HCT116 (cell line): Measurements from ENCODE around the gene NFASC. TPM values are rescaled to one million over a fixed set of nuclear protein-coding genes. Genes with fewer than 3 reads are reported as not detected.

Experiments used
- ATAC-seq: fragments of 200-7000 bp; cut with Tn5 transposase; 2 replicates; pipeline ENCODE4 v1.9.1; 2020; ENCODE audit warnings: mild to moderate bottlenecking, moderate library complexity
- BruUV-seq: library from RNA; stranded (reverse); fragments of 400-500 nt; replicated peaks from 2 replicates; lab custom pipeline; 2021; lab: Mats Ljungman, UMichigan
- CTCF ChIA-PET: fragments of 300-600 bp; sonication (Branson Sonifier 250); formaldehyde crosslinking; loops from one replicate; lab custom pipeline; 2021; ENCODE audit warnings: antibody characterized with exemption; lab: Charles Lee
- POLR2A ChIA-PET: fragments of 300-600, 350-600 bp; sonication (Branson Sonifier 250); formaldehyde crosslinking; loops from one replicate; lab custom pipeline; 2021; ENCODE audit warnings: antibody characterized with exemption; lab: Charles Lee
- RAD21 ChIA-PET, 2 experiments: fragments of 300-600 bp; sonication (Branson Sonifier 250); formaldehyde crosslinking; loops; one replicate each; lab custom pipeline; 2023; ENCODE audit warnings: low total read pairs in 2 of 2; ENCODE audit not compliant: uncharacterized antibody in 2 of 2, unreplicated experiment in 2 of 2, low non-redundant PET in 1 of 2; lab: Charles Lee
- DNase-seq: peaks from one replicate; pipeline ENCODE4 v3.0.0-alpha.2; 2010; ENCODE audit warnings: low read depth, low spot score
- H2AFZ ChIP-seq: fragments of 200-600 bp; shearing (Covaris generic), sonication (generic); 2 replicates; pipeline ENCODE4 v1.6.1; 2017; ENCODE audit warnings: low read depth, mixed run types, mixed read lengths, antibody characterized with exemption, low read length; ENCODE audit not compliant: poor library complexity, severe bottlenecking
- H3K27ac ChIP-seq: 2 replicates; pipeline ENCODE4 v1.5.1; 2012; ENCODE audit warnings: low read depth, low read length
- H3K27me3 ChIP-seq: fragments of 200-600 bp; sonication (generic); 2 replicates; pipeline ENCODE4 v1.6.1; 2016; ENCODE audit warnings: mixed run types, low read length, mixed read lengths; ENCODE audit not compliant: insufficient read depth
- H3K36me3 ChIP-seq, 2 experiments: fragments of 200-500 bp in 1 of 2; fragments of 200-600 bp in 1 of 2; sonication (Bioruptor generic) in 1 of 2; sonication (generic) in 1 of 2; 2 replicates each; pipeline versions ENCODE4 v1.5.1 to v1.6.1; 2014 to 2016; ENCODE audit warnings: low read length in 2 of 2, inconsistent platforms in 1 of 2, mixed read lengths in 1 of 2, mixed run types in 1 of 2; ENCODE audit not compliant: insufficient read depth in 2 of 2, control insufficient read depth in 1 of 2
- H3K4me1 ChIP-seq, 2 experiments: fragments of 200-600 bp in 1 of 2; sonication (generic) in 1 of 2; 2 replicates each; pipeline versions ENCODE4 v1.5.1 to v1.6.1; 2012 to 2017; ENCODE audit warnings: low read length in 2 of 2, inconsistent platforms in 1 of 2, mild to moderate bottlenecking in 1 of 2, mixed read lengths in 1 of 2, mixed run types in 1 of 2, moderate library complexity in 1 of 2; ENCODE audit not compliant: insufficient read depth in 2 of 2, control insufficient read depth in 1 of 2
- H3K4me2 ChIP-seq: fragments of 200-600 bp; sonication (generic); 2 replicates; pipeline ENCODE4 v1.6.1; 2017; ENCODE audit warnings: mixed run types, low read length, mixed read lengths
- H3K4me3 ChIP-seq, 2 experiments: fragments of 200-600 bp in 1 of 2; sonication (generic) in 1 of 2; replicated peaks in 1 of 2; 2 replicates each; pipeline ENCODE4 v1.5.1; 2011 to 2016; ENCODE audit warnings: low read length in 2 of 2, control low read depth in 1 of 2, low read depth in 1 of 2, mild to moderate bottlenecking in 1 of 2, mixed read lengths in 1 of 2, mixed run types in 1 of 2
- H3K79me2 ChIP-seq: fragments of 200-600 bp; sonication (generic); 2 replicates; pipeline ENCODE4 v1.6.1; 2017; ENCODE audit warnings: mild to moderate bottlenecking, mixed run types, low read length, moderate library complexity, mixed read lengths; ENCODE audit not compliant: insufficient read depth
- H3K9ac ChIP-seq: fragments of 200-600 bp; sonication (generic); 2 replicates; pipeline ENCODE4 v1.6.1; 2016; ENCODE audit warnings: low read length, mixed read lengths
- H3K9me2 ChIP-seq: fragments of 200-600 bp; sonication (generic), shearing (Covaris generic); 2 replicates; pipeline ENCODE4 v1.6.1; 2017; ENCODE audit warnings: mixed run types, mild to moderate bottlenecking, moderate library complexity; ENCODE audit not compliant: insufficient read depth
- H3K9me3 ChIP-seq, 2 experiments: fragments of 200-500 bp in 1 of 2; fragments of 200-600 bp in 1 of 2; sonication (Bioruptor generic) in 1 of 2; sonication (generic) in 1 of 2; 2 replicates each; pipeline ENCODE4 v1.6.1; 2014 to 2017; ENCODE audit warnings: low read length in 2 of 2, mixed read lengths in 2 of 2, inconsistent platforms in 1 of 2, low read depth in 1 of 2, mild to moderate bottlenecking in 1 of 2, mixed run types in 1 of 2, moderate library complexity in 1 of 2; ENCODE audit not compliant: control insufficient read depth in 1 of 2, insufficient read depth in 1 of 2
- H4K20me1 ChIP-seq: fragments of 200-600 bp; sonication (generic), shearing (Covaris generic); 2 replicates; pipeline ENCODE4 v1.6.1; 2017; ENCODE audit warnings: mixed run types, mild to moderate bottlenecking, moderate library complexity; ENCODE audit not compliant: insufficient read depth
- CBX3 ChIP-seq: IDR thresholded peaks from 2 replicates; pipeline ENCODE4 v1.6.1; 2012; ENCODE audit warnings: low read depth
- CEBPB ChIP-seq: IDR thresholded peaks from 2 replicates; pipeline ENCODE4 v1.6.1; 2012; ENCODE audit warnings: low read depth
- CTCF ChIP-seq, 3 experiments: fragments of 200-600 bp in 1 of 3; sonication (generic) in 1 of 3; IDR thresholded peaks in 2 of 3; conservative IDR thresholded peaks in 1 of 3; 2 replicates each; pipeline ENCODE4 v1.5.1; 2012 to 2017; ENCODE audit warnings: low read depth in 2 of 3, low read length in 2 of 3, antibody characterized with exemption in 1 of 3, borderline replicate concordance in 1 of 3, control low read depth in 1 of 3, mild to moderate bottlenecking in 1 of 3, mixed read lengths in 1 of 3, mixed run types in 1 of 3, moderate library complexity in 1 of 3; ENCODE audit not compliant: insufficient read depth in 1 of 3
- ELF1 ChIP-seq: IDR thresholded peaks from 2 replicates; pipeline ENCODE4 v1.6.1; 2012; ENCODE audit warnings: low read depth, borderline replicate concordance
- EZH2 ChIP-seq: fragments of 200-600 bp; sonication (generic); IDR thresholded peaks from 2 replicates; pipeline ENCODE4 v1.6.1; 2017; ENCODE audit warnings: antibody characterized with exemption, mixed run types
- EZH2phosphoT487 ChIP-seq: fragments of 200-600 bp; IDR thresholded peaks from 2 replicates; pipeline ENCODE4 v1.6.1; 2018; ENCODE audit warnings: antibody characterized with exemption, borderline replicate concordance
- FOSL1 ChIP-seq: IDR thresholded peaks from 2 replicates; pipeline ENCODE4 v1.6.1; 2012; ENCODE audit warnings: low read depth
- JUND ChIP-seq: IDR thresholded peaks from 2 replicates; pipeline ENCODE4 v1.6.1; 2012
- MAX ChIP-seq: IDR thresholded peaks from 2 replicates; pipeline ENCODE4 v1.6.1; 2012
- POLR2A ChIP-seq: IDR thresholded peaks from 2 replicates; pipeline ENCODE4 v1.7.0; 2011; ENCODE audit warnings: borderline replicate concordance; ENCODE audit not compliant: insufficient read depth, insufficient read length; ENCODE audit errors: extremely low read depth
- RAD21 ChIP-seq: IDR thresholded peaks from 2 replicates; pipeline ENCODE4 v1.6.1; 2012; ENCODE audit warnings: low read depth, mild to moderate bottlenecking
- REST ChIP-seq: IDR thresholded peaks from 2 replicates; pipeline ENCODE4 v1.6.1; 2012; ENCODE audit warnings: low read depth
- SIN3A ChIP-seq: IDR thresholded peaks from 2 replicates; pipeline ENCODE4 v1.6.1; 2012; ENCODE audit warnings: low read depth
- SP1 ChIP-seq: IDR thresholded peaks from 2 replicates; pipeline ENCODE4 v1.6.1; 2012; ENCODE audit warnings: low read depth
- YY1 ChIP-seq: IDR thresholded peaks from 2 replicates; pipeline ENCODE4 v1.6.1; 2011; ENCODE audit warnings: low read length, low read depth, moderate library complexity, mild to moderate bottlenecking; ENCODE audit not compliant: insufficient replicate concordance; ENCODE audit errors: extremely low read depth
- ZBTB33 ChIP-seq: IDR thresholded peaks from 2 replicates; pipeline ENCODE4 v1.6.1; 2011; ENCODE audit warnings: mild to moderate bottlenecking, low read length, moderate library complexity; ENCODE audit not compliant: insufficient replicate concordance; ENCODE audit errors: extremely low read depth
- ZFX ChIP-seq: fragments of 450-650 bp; IDR thresholded peaks from 2 replicates; pipeline ENCODE4 v1.6.1; 2017
- intact Hi-C: fragments of 100-400 bp; cut with micrococcal nuclease; formaldehyde crosslinking; loops from 2 replicates; pipeline ENCODE4 v1.10.0; 2022
- total RNA-seq: library from RNA; stranded (reverse); gene quantifications from one replicate; pipeline ENCODE4 v1.2.1, GENCODE V29; 2021; ENCODE audit not compliant: unreplicated experiment

Gene NFASC
- total RNA-seq, 1 experiment from 2014 or later: 0.57 TPM

GRCh38 chr1:204979891-204980649, 109.4 kb downstream of the NFASC start (continued):
- TF ChIP-seq SP1: no peak
- no peak for TF ChIP-seq CTCF (IDR thresholded peaks at IDR 0.05 in 2 of 3, conservative IDR thresholded peaks at IDR 0.05 in 1 of 3; ENCODE audit: borderline replicate concordance in 1 of 3, insufficient read depth in 1 of 3, low read depth in 2 of 3, low read length in 2 of 3)

GRCh38 chr1:204980840-204981405, 110.3 kb downstream of the NFASC start:
- no peak for DNase-seq
- intact Hi-C loops: no loop called here
- Histone ChIP-seq H3K4me3 (no peak overlapping the region), H4K20me1 (no peaks in the 10 kb centered on the region), H2AFZ (no peak overlapping the region), H3K4me2 (no peak overlapping the region), H3K27ac (no peak overlapping the region), H3K27me3 (peaks cover 12% of the 10 kb centered on the region; the same call in 1 of the 2 replicates), H3K4me1 (no peaks in the 10 kb centered on the region), H3K9me2 (no peaks in the 10 kb centered on the region), H3K79me2 (no peaks in the 10 kb centered on the region), H3K9me3 (no peaks in the 10 kb centered on the region), H3K9ac (no peak overlapping the region), H3K36me3 (no peaks in the 10 kb centered on the region)
- no TSS peak for BruUV-seq
- ChIA-PET POLR2A (no interaction called here), RAD21 (no interaction called here), CTCF (interaction anchor here (0.6 kb wide), 1 partner anchor 276 kb away, joined by 3 read pairs; no protein-coding TSS in a partner anchor)
- ATAC-seq: no peak
- TF ChIP-seq JUND (no peak), CEBPB (no peak), EZH2phosphoT487 (no peak), FOSL1 (no peak), ELF1 (no peak), RAD21 (no peak), SIN3A (no peak), EZH2 (no peak), SP1 (no peak), ZFX (no peak), POLR2A (no peak), ZBTB33 (no peak), REST (no peak), YY1 (no peak), CBX3 (no peak), MAX (no peak)
